Mucosa of descending colon (tissue), 3 donors: ENCODE results near the gene NES. TPM values are rescaled to one million over a fixed set of nuclear protein-coding genes. Genes with fewer than 3 reads are reported as not detected.

Experiments used
- ATAC-seq: fragments of 200-7000 bp; cut with Tn5 transposase; one replicate; pipeline ENCODE4 v1.9.1; 2020; ENCODE audit warnings: mild to moderate bottlenecking, moderate library complexity
- DNase-seq, 3 donors: peaks; one replicate each; pipeline ENCODE4 v3.0.0-alpha.2; 2020
- H3K36me3 ChIP-seq: fragments of 200-600 bp; one replicate; pipeline ENCODE4 v1.8.0; 2021; ENCODE audit warnings: low read depth, mild to moderate bottlenecking
- H3K4me1 ChIP-seq: fragments of 200-600 bp; one replicate; pipeline ENCODE4 v1.8.0; 2021; ENCODE audit warnings: low read depth, mild to moderate bottlenecking
- H3K4me3 ChIP-seq: fragments of 200-600 bp; one replicate; pipeline ENCODE4 v1.8.0; 2021; ENCODE audit warnings: mild to moderate bottlenecking
- H3K9me3 ChIP-seq: fragments of 200-600 bp; one replicate; pipeline ENCODE4 v1.8.0; 2021; ENCODE audit warnings: mild to moderate bottlenecking
- CTCF ChIP-seq: fragments of 200-600 bp; IDR thresholded peaks from one replicate; pipeline ENCODE4 v1.8.0; 2022; ENCODE audit warnings: antibody characterized with exemption, mild to moderate bottlenecking
- intact Hi-C, 2 donors: fragments of 100-400 bp; cut with DNase I in 1 of 2; cut with micrococcal nuclease in 1 of 2; formaldehyde crosslinking; loops; one replicate each; pipeline versions ENCODE4 v1.11.0 to v1.11.1; 2022; cut with DNase I, micrococcal nuclease
- total RNA-seq, 3 donors: library from RNA; stranded (reverse); fragmentation: NEBNext Ultra II Directional in 2 of 3; extraction: Animal tissue kit (Norgen Biotek cat#: 25700) in 2 of 3; gene quantifications; one replicate each; pipeline versions ENCODE4 v1.2.1 to v1.2.4, GENCODE V29; 2021 to 2023
- donor health status: DM: no; HTN: no; CAD: no; lungs with moderate emphysema.
- donor health status: DM: no; HTN: no; CAD: no.
- donor health status: DM: no; HTN: yes; CAD: no.

The NES gene
- total RNA-seq, 3 donors from 2014 or later: 3.0 to 11.4 (median 6.4) TPM

GRCh38 chr1:156623946-156624813 lies 53.0 kb downstream of the NES start:
- Histone ChIP-seq H3K4me3 (no peak overlapping the region), H3K4me1 (peaks cover 22% of the 10 kb centered on the region), H3K36me3 (no peaks in the 10 kb centered on the region), H3K9me3 (no peaks in the 10 kb centered on the region)
- TF ChIP-seq CTCF: no peak
- DNase-seq: peak; percentile 40 to 64 (median 55)
- ATAC-seq: peak; percentile 77
- intact Hi-C loops: no loop called here

DNA sequence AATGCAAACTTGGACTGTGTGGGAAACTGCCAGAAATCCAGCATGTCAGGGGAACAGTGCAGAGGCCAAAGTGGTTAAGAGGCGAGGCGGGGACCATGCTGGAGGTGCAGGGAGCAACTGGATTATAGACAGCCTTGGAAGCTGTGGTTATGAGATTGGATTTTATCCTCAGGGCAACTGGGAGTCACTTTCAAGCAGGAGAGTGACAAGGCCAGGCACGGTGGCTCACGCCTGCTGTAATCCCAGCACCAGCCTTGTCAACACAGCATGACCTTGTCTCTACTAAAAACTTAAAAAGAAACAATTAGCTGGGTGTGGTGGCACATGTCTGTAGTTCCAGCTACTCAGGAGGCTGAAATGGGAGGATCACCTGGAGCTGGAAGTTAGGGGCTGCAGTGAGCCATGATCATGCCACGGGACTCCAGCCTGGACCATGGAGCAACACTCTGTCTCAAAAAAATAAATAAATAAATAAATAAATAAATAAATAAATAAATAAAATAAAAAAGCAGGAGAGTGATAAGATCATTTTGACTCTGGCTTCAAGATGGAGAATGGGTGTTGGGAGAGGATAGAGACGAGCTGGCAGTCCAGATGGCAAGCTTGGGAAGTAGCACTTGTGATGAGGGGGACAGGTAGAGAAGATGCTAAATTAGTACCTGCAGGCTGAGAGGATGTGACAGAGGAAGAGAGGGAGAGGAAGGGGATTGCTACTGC lies 54.5 kb downstream of the NES start:
- intact Hi-C loops: no loop called here
- DNase-seq (no peak), ATAC-seq (no peak)
- Histone ChIP-seq H3K4me1 (peaks cover 22% of the 10 kb centered on the region), H3K36me3 (no peaks in the 10 kb centered on the region), H3K9me3 (no peaks in the 10 kb centered on the region), H3K4me3 (no peak overlapping the region)
- no peak for TF ChIP-seq CTCF

GRCh38 chr1:156619582-156619955 lies 57.6 kb downstream of the NES start:
- peaks cover 8% of the 10 kb centered on the region for H3K4me1 ChIP-seq
- H3K9me3 ChIP-seq: no peaks in the 10 kb centered on the region
- intact Hi-C loops: loop anchor here in 1 of 2 donors (10.0 kb wide), 1 partner anchor 235 kb away; no protein-coding TSS in a partner anchor
- no peaks in the 10 kb centered on the region for H3K36me3 ChIP-seq
- H3K4me3 ChIP-seq: no peak overlapping the region
- TF ChIP-seq CTCF: no peak
- ATAC-seq (no peak), DNase-seq (no peak)

DNA sequence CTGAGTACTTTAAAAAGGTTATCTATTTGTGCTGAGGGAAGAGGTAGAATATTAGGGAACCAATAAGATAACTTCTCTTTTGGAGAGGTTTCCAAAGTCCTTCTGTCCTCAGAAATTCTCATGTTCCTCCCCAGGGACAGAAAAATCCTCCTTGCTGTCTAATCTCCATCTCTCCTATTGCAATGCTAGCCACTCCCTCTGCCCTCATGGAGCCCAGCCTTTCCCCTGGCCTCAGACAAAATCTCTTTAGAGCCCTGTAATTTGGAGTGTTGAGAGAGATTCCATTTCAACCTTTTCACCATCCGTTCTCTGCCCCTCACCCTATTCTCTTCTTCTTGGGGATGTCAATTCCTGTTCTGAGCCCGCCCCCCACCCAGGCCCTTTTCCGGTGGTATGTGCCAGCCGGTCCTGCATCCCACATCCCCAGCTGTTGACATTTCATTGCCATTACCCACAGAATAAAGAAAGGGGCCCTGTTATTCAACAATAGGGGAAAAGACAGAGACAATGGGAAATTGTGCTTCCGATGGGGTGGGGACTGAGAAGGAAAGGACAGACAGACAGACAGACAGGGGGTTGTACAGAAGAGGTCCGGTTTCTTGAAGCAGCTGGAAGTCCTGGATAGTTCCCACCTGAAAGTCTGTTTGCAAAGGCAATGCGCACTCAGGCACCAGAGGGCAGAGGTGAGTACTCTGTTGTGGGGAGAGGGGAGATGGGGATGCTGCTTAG lies 58.2 kb downstream of the NES start, which contains the start of gene HAPLN2:
TSS of gene HAPLN2 (plus strand) at position 563 of the 729 bp plus-strand sequence. CDS start 4,076 bp downstream, outside the sequence.
- Histone ChIP-seq H3K36me3 (no peaks in the 10 kb centered on the region), H3K4me1 (peaks cover 3% of the 10 kb centered on the region), H3K4me3 (no peak within 1 kb of the TSS), H3K9me3 (no peaks in the 10 kb centered on the region)
- no peak for ATAC-seq
- intact Hi-C loops: loop anchor here in 1 of 2 donors (10.0 kb wide), 1 partner anchor 234 kb away; no protein-coding TSS in a partner anchor
- no peak for DNase-seq
- TF ChIP-seq CTCF: no peak

Other genes starting within 250 kb of the NES start
- 100 to 1,000 TPM in 1 of 3 donors, 10 to 100 TPM in 2; 56.8 to 103 (median 61.9) TPM for gene MEF2D, start 176.6 kb downstream of the NES start, total RNA-seq
- gene IQGAP3, start 104.8 kb downstream of the NES start, total RNA-seq: 10 to 100 TPM in 1 of 3 donors, 1 to 10 TPM in 2; 3.4 to 15.5 (median 5.7) TPM
- under 1 TPM; 0.25 to 0.43 (median 0.34) TPM for gene TTC24, start 97.7 kb downstream of the NES start, total RNA-seq
- 10 to 100 TPM; 70.8 to 94.4 (median 86.5) TPM for gene NAXE, start 85.6 kb downstream of the NES start, total RNA-seq
- gene GPATCH4, start 75.9 kb downstream of the NES start, total RNA-seq: 10 to 100 TPM; 17.4 to 25.9 (median 21.5) TPM
- under 1 TPM in 1 of 3 donors, not detected in 2; 0.28 TPM for gene HAPLN2, start 58.0 kb downstream of the NES start, total RNA-seq
- gene BCAN, start 35.3 kb downstream of the NES start, total RNA-seq: under 1 TPM in 2 of 3 donors, not detected in 1; 0.14 to 0.79 TPM
- gene CRABP2, start 28.2 kb upstream of the NES start, total RNA-seq: 1 to 10 TPM in 2 of 3 donors, under 1 TPM in 1; 0.38 to 2.2 (median 1.2) TPM
- 10 to 100 TPM; 35.1 to 58.6 (median 44.4) TPM for gene METTL25B, start 51.1 kb upstream of the NES start, total RNA-seq
- 10 to 100 TPM; 27.8 to 33.0 (median 31.0) TPM for gene ISG20L2, start 51.4 kb upstream of the NES start, total RNA-seq
- 10 to 100 TPM; 50.1 to 61.7 (median 57.6) TPM for gene MRPL24, start 63.7 kb upstream of the NES start, total RNA-seq
- 100 to 1,000 TPM; 196 to 264 (median 221) TPM for gene HDGF, start 74.3 kb upstream of the NES start, total RNA-seq
- 10 to 100 TPM; 55.0 to 66.1 (median 59.2) TPM for gene PRCC, start 90.1 kb upstream of the NES start, total RNA-seq
- 1 to 10 TPM; 2.9 to 3.3 (median 3.1) TPM for gene SH2D2A, start 139.4 kb upstream of the NES start, total RNA-seq
- gene INSRR, start 181.7 kb upstream of the NES start, total RNA-seq: under 1 TPM in 2 of 3 donors, not detected in 1; 0.06 to 0.09 TPM
- 1 to 10 TPM in 1 of 3 donors, under 1 TPM in 2; 0.67 to 1.3 (median 0.79) TPM for gene NTRK1, start 183.5 kb upstream of the NES start, total RNA-seq
- gene PEAR1, start 216.3 kb upstream of the NES start, total RNA-seq: 1 to 10 TPM; 2.3 to 7.2 (median 4.6) TPM
- gene LRRC71, start 243.2 kb upstream of the NES start, total RNA-seq: not detected